ENCODE measurements around the gene ROBO1. TPM values are rescaled to one million over a fixed set of nuclear protein-coding genes. Genes with fewer than 3 reads are reported as not detected.

ROBO1 gene
- total and polyA plus RNA-seq, 2 of the 13 experiments (the other 11 are each of a cell fraction or from before 2014, with no cell fraction given): 52.2 to 71.0 TPM

DNA sequence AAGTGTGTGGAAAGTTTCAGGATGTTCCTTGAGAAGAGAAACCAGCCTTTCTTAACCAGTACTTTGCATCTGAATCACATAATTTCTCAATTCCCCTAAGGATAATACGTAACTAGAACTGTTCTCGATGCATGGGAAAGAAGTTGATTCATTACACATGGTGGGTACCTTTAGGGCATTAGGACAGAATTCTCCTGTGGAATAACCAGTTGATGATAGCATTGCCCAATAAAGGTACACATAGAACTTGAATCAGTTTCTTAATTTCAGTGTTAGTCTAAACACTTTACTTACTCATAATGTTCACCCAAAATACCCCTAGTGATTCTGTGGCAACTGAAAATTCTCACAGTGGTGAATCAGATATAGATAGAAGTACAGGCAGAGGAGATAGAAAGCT is 1030.9 kb downstream of the ROBO1 start:
- Histone ChIP-seq H3K9ac (ENCODE audit: insufficient read depth, low read depth, low read length) (no peak overlapping the region), H3K27ac (ENCODE audit: extremely low read length, insufficient read depth, low read length) (no peak overlapping the region), H3K27me3 (ENCODE audit: control insufficient read depth in 1 of 2, insufficient read depth in 2 of 2, low read length in 2 of 2) (no peaks in the 10 kb centered on the region), H3K4me3 (replicated peaks in 1 of 3; ENCODE audit: insufficient read depth in 1 of 3, low read depth in 2 of 3, low read length in 3 of 3) (no peak overlapping the region), H3K4me2 (ENCODE audit: low read depth, low read length) (no peak overlapping the region), H3K9me3 (ENCODE audit: low read length) (no peaks in the 10 kb centered on the region), H2AFZ (ENCODE audit: low read length) (no peak overlapping the region), H3K4me1 (ENCODE audit: insufficient read depth, low read length) (no peaks in the 10 kb centered on the region), H3K36me3 (replicated peaks in 1 of 2; ENCODE audit: control insufficient read depth in 1 of 2, insufficient read depth in 2 of 2, low read length in 2 of 2) (peaks cover 0 to 2% of the 10 kb centered on the region in 2 experiments; a peak in 1 of 5 replicates), H3K79me2 (ENCODE audit: insufficient read depth, low read length) (no peaks in the 10 kb centered on the region), H4K20me1 (ENCODE audit: insufficient read depth, low read length) (0 out of 2 replicates have a peak, but pooled peaks cover 2% of the 10 kb centered on the region)
- in situ Hi-C loops (cut with HindIII; ENCODE audit: extremely low pct_ligation_motif_present, low pct_unique_long_range_greater_than_20kb): no loop called here
- CTCF ChIA-PET (ENCODE audit: low intra/inter-chr PET ratio, low total read pairs): no interaction called here
- DNase-seq (ENCODE audit: low spot score): no peak
- peak; percentile 15 for FAIRE-seq
- intact Hi-C loops (cut with micrococcal nuclease; ENCODE audit: unreplicated experiment): loop anchor here (10.0 kb wide), 1 partner anchor 258 kb away; no protein-coding TSS in a partner anchor
- 100% methylated on average over 2 of the region's 2 CpGs for WGBS (ENCODE audit: low lambda C conversion rate)
- BruUV-seq (replicated peaks): no TSS peak
- POLR2A ChIA-PET: no interaction called here
- no peak for TF ChIP-seq CCAR2 (optimal IDR thresholded peaks at IDR 0.05; ENCODE audit: low read depth, low read length)
- no peak for TF ChIP-seq ZNF205 (CRISPR knock-in tag; IDR thresholded peaks at IDR 0.05)
- no peak for TF ChIP-seq ZMYM3 (CRISPR knock-in tag; IDR thresholded peaks at IDR 0.05)
- no peak for TF ChIP-seq ZNF549 (CRISPR knock-in tag; IDR thresholded peaks at IDR 0.05)
- no peak for TF ChIP-seq NFYB (CRISPR knock-in tag; IDR thresholded peaks at IDR 0.05)
- TF ChIP-seq ZNF383 (CRISPR knock-in tag; IDR thresholded peaks at IDR 0.05; ENCODE audit: borderline replicate concordance): no peak
- no peak for TF ChIP-seq ZNF766 (CRISPR knock-in tag; IDR thresholded peaks at IDR 0.05; ENCODE audit: borderline replicate concordance)
- TF ChIP-seq, protein P1, sequence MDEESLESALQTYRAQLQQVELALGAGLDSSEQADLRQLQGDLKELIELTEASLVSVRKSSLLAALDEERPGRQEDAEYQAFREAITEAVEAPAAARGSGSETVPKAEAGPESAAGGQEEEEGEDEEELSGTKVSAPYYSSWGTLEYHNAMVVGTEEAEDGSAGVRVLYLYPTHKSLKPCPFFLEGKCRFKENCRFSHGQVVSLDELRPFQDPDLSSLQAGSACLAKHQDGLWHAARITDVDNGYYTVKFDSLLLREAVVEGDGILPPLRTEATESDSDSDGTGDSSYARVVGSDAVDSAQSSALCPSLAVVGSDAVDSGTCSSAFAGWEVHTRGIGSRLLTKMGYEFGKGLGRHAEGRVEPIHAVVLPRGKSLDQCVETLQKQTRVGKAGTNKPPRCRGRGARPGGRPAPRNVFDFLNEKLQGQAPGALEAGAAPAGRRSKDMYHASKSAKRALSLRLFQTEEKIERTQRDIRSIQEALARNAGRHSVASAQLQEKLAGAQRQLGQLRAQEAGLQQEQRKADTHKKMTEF (CRISPR knock-in tag; IDR thresholded peaks at IDR 0.05): no peak
- TF ChIP-seq, protein P2, sequence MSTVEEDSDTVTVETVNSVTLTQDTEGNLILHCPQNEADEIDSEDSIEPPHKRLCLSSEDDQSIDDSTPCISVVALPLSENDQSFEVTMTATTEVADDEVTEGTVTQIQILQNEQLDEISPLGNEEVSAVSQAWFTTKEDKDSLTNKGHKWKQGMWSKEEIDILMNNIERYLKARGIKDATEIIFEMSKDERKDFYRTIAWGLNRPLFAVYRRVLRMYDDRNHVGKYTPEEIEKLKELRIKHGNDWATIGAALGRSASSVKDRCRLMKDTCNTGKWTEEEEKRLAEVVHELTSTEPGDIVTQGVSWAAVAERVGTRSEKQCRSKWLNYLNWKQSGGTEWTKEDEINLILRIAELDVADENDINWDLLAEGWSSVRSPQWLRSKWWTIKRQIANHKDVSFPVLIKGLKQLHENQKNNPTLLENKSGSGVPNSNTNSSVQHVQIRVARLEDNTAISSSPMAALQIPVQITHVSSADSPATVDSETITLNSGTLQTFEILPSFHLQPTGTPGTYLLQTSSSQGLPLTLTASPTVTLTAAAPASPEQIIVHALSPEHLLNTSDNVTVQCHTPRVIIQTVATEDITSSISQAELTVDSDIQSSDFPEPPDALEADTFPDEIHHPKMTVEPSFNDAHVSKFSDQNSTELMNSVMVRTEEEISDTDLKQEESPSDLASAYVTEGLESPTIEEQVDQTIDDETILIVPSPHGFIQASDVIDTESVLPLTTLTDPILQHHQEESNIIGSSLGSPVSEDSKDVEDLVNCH (CRISPR knock-in tag; IDR thresholded peaks at IDR 0.05): no peak
- TF ChIP-seq FOXC1 (CRISPR knock-in tag; IDR thresholded peaks at IDR 0.05; ENCODE audit: borderline replicate concordance): no peak
- TF ChIP-seq, protein P3, sequence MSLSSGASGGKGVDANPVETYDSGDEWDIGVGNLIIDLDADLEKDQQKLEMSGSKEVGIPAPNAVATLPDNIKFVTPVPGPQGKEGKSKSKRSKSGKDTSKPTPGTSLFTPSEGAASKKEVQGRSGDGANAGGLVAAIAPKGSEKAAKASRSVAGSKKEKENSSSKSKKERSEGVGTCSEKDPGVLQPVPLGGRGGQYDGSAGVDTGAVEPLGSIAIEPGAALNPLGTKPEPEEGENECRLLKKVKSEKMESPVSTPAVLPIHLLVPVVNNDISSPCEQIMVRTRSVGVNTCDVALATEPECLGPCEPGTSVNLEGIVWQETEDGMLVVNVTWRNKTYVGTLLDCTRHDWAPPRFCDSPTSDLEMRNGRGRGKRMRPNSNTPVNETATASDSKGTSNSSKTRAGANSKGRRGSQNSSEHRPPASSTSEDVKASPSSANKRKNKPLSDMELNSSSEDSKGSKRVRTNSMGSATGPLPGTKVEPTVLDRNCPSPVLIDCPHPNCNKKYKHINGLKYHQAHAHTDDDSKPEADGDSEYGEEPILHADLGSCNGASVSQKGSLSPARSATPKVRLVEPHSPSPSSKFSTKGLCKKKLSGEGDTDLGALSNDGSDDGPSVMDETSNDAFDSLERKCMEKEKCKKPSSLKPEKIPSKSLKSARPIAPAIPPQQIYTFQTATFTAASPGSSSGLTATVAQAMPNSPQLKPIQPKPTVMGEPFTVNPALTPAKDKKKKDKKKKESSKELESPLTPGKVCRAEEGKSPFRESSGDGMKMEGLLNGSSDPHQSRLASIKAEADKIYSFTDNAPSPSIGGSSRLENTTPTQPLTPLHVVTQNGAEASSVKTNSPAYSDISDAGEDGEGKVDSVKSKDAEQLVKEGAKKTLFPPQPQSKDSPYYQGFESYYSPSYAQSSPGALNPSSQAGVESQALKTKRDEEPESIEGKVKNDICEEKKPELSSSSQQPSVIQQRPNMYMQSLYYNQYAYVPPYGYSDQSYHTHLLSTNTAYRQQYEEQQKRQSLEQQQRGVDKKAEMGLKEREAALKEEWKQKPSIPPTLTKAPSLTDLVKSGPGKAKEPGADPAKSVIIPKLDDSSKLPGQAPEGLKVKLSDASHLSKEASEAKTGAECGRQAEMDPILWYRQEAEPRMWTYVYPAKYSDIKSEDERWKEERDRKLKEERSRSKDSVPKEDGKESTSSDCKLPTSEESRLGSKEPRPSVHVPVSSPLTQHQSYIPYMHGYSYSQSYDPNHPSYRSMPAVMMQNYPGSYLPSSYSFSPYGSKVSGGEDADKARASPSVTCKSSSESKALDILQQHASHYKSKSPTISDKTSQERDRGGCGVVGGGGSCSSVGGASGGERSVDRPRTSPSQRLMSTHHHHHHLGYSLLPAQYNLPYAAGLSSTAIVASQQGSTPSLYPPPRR (CRISPR knock-in tag; IDR thresholded peaks at IDR 0.05; ENCODE audit: borderline replicate concordance): no peak
- TF ChIP-seq CEBPB (IDR thresholded peaks at IDR 0.05; ENCODE audit: borderline replicate concordance, low read depth, low read length): no peak
- no peak for TF ChIP-seq NFE2L1 (CRISPR knock-in tag; IDR thresholded peaks at IDR 0.05; ENCODE audit: borderline replicate concordance)
- ATAC-seq: no peak
